Uterus (tissue), 2 donors: ENCODE results near the gene C1QL2.

Experiments
- POLR2A ChIP-seq, 2 donors: fragments of 450-650 bp; IDR thresholded peaks; one replicate each; pipeline ENCODE4 v1.6.1; 2016; ENCODE audit warnings: antibody characterized with exemption in 2 of 2, mild to moderate bottlenecking in 1 of 2, moderate library complexity in 1 of 2
- TF ChIP-seq, protein P1 (sequence below), 4 experiments: fragments of 200-600 bp in 2 of 4; fragments of 450-650 bp in 2 of 4; sonication (generic) in 2 of 4; IDR thresholded peaks; one replicate each; pipeline ENCODE4 v1.5.1; 2016 to 2019; ENCODE audit warnings: antibody characterized with exemption in 4 of 4, mild to moderate bottlenecking in 2 of 4, moderate library complexity in 1 of 4

DNA sequence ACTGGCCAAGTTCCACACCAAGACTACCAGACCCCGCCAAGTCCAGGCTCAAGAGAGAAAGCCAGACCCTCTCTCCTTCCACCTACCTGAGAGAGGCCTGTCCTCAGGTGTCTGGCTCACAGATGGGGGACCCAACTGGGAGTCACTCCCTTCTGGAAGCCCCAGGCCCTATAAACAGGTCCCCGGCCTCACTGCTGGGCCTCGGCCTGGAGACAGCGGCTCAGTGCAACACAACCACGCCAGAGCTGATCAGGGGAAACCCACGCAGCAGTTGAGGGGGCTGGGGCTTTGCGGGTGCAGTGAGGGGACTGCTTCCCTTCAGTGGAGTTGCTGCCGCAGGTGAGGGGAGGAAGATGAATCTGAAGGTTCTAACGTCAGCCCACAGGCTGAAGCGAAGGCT is 22.8 kb upstream of the C1QL2 start:
- TF ChIP-seq, protein P1, sequence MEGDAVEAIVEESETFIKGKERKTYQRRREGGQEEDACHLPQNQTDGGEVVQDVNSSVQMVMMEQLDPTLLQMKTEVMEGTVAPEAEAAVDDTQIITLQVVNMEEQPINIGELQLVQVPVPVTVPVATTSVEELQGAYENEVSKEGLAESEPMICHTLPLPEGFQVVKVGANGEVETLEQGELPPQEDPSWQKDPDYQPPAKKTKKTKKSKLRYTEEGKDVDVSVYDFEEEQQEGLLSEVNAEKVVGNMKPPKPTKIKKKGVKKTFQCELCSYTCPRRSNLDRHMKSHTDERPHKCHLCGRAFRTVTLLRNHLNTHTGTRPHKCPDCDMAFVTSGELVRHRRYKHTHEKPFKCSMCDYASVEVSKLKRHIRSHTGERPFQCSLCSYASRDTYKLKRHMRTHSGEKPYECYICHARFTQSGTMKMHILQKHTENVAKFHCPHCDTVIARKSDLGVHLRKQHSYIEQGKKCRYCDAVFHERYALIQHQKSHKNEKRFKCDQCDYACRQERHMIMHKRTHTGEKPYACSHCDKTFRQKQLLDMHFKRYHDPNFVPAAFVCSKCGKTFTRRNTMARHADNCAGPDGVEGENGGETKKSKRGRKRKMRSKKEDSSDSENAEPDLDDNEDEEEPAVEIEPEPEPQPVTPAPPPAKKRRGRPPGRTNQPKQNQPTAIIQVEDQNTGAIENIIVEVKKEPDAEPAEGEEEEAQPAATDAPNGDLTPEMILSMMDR (IDR thresholded peaks at IDR 0.05), result no peak
- no peak for TF ChIP-seq POLR2A (IDR thresholded peaks at IDR 0.05)
